ENCODE results near the gene YTHDC1.

GRCh38 chr4:68342134-68342533, 7.8 kb downstream of the YTHDC1 start:
- TF ChIP-seq CTCF (IDR thresholded peaks at IDR 0.05) (no peak), POLR2A (IDR thresholded peaks at IDR 0.05) (no peak)

All from ovary (tissue), 3 donors.